Endothelial cell of umbilical vein (primary cell): ENCODE data around the gene CLEC4M. TPM values are rescaled to one million over a fixed set of nuclear protein-coding genes. Genes with fewer than 3 reads are reported as not detected.

ENCODE experiments used
- BruUV-seq: library from RNA; stranded (reverse); fragments of 400-500 nt; replicated peaks from 2 replicates; lab custom pipeline; 2021; lab: Mats Ljungman, UMichigan
- CTCF ChIA-PET: fragments of 300-600, 350-600 bp; sonication (Branson Sonifier 250); formaldehyde crosslinking; loops from one replicate; lab custom pipeline; 2021; ENCODE audit warnings: antibody characterized with exemption, inconsistent platforms; lab: Charles Lee
- POLR2A ChIA-PET: fragments of 300-600, 350-600 bp; sonication (Branson Sonifier 250); formaldehyde crosslinking; loops from one replicate; lab custom pipeline; 2021; ENCODE audit warnings: antibody characterized with exemption, inconsistent platforms; lab: Charles Lee
- DNase-seq: peaks from one replicate; pipeline ENCODE4 v3.0.0-alpha.2; 2011; ENCODE audit warnings: low read depth, low spot score
- FAIRE-seq: peaks from 2 replicates; lab custom pipeline; 2011; peaks lifted over from hg19 to GRCh38; lab: Jason Lieb, UNC
- H2AFZ ChIP-seq: 2 replicates; pipeline ENCODE4 v1.6.0; 2012; ENCODE audit warnings: low read depth, low read length, control low read depth, inconsistent platforms
- H3K27ac ChIP-seq: 2 replicates; pipeline ENCODE4 v1.5.1; 2011; ENCODE audit warnings: low read depth, mild to moderate bottlenecking, control low read depth, low read length, moderate library complexity; ENCODE audit not compliant: insufficient read depth
- H3K27me3 ChIP-seq, 2 experiments: 2 replicates each; pipeline versions ENCODE4 v1.6.0 to v1.6.1; 2011; ENCODE audit warnings: low read length in 2 of 2, mixed read lengths in 1 of 2; ENCODE audit not compliant: control insufficient read depth in 2 of 2, insufficient read depth in 2 of 2
- H3K36me3 ChIP-seq, 2 experiments: 2 replicates in 1 of 2; 3 replicates in 1 of 2; pipeline ENCODE4 v1.5.1; 2011; ENCODE audit warnings: low read length in 2 of 2, mild to moderate bottlenecking in 1 of 2, moderate library complexity in 1 of 2; ENCODE audit not compliant: control insufficient read depth in 2 of 2, insufficient read depth in 2 of 2; ENCODE audit errors: extremely low read depth in 1 of 2
- H3K4me1 ChIP-seq: 3 replicates; pipeline ENCODE4 v1.5.1; 2011; ENCODE audit warnings: mild to moderate bottlenecking, low read length; ENCODE audit not compliant: control insufficient read depth, insufficient read depth; ENCODE audit errors: extremely low read depth
- H3K4me2 ChIP-seq: 2 replicates; pipeline ENCODE4 v1.6.1; 2011; ENCODE audit warnings: low read length, control low read depth, mixed read lengths; ENCODE audit not compliant: insufficient read depth
- H3K4me3 ChIP-seq, 3 experiments: fragments of 200-600 bp in 1 of 3; sonication (generic), shearing (Covaris generic) in 1 of 3; replicated peaks in 1 of 3; 2 replicates each; pipeline ENCODE4 v1.5.1; 2011 to 2016; ENCODE audit warnings: control low read depth in 3 of 3, low read length in 3 of 3, mild to moderate bottlenecking in 2 of 3, inconsistent platforms in 1 of 3, low read depth in 1 of 3, moderate library complexity in 1 of 3; ENCODE audit not compliant: insufficient read depth in 1 of 3
- H3K79me2 ChIP-seq: 2 replicates; pipeline ENCODE4 v1.6.0; 2012; ENCODE audit warnings: low read length, inconsistent platforms; ENCODE audit not compliant: control insufficient read depth, insufficient read depth
- H3K9ac ChIP-seq: replicated peaks from 2 replicates; pipeline ENCODE3; 2011; ENCODE audit warnings: low read length, control low read depth; ENCODE audit not compliant: insufficient read depth; ENCODE audit errors: extremely low read depth
- H3K9me1 ChIP-seq: replicated peaks from 3 replicates; pipeline ENCODE4 v1.6.0; 2011; ENCODE audit warnings: mild to moderate bottlenecking, low read length; ENCODE audit not compliant: control insufficient read depth, insufficient read depth; ENCODE audit errors: extremely low read depth
- H3K9me3 ChIP-seq: replicated peaks from 2 replicates; pipeline ENCODE4 v1.5.1; 2012; ENCODE audit warnings: low read length, inconsistent platforms; ENCODE audit not compliant: control insufficient read depth, insufficient read depth
- H4K20me1 ChIP-seq: replicated peaks from 2 replicates; pipeline ENCODE3; 2011; ENCODE audit warnings: mild to moderate bottlenecking, low read length; ENCODE audit not compliant: control insufficient read depth, insufficient read depth; ENCODE audit errors: extremely low read depth
- EZH2 ChIP-seq: IDR thresholded peaks from 2 replicates; pipeline ENCODE4 v1.6.1; 2012; ENCODE audit warnings: borderline replicate concordance, low read depth, mild to moderate bottlenecking, moderate library complexity, low read length, inconsistent platforms; ENCODE audit not compliant: severe bottlenecking
- FOS ChIP-seq: IDR thresholded peaks from 2 replicates; pipeline ENCODE4 v1.6.1; 2011; ENCODE audit warnings: mild to moderate bottlenecking, low read length, moderate library complexity, borderline replicate concordance; ENCODE audit not compliant: insufficient read depth
- GATA2 ChIP-seq: IDR thresholded peaks from 2 replicates; pipeline ENCODE4 v1.7.0; 2011; ENCODE audit warnings: low read depth, mild to moderate bottlenecking, moderate library complexity, mixed read lengths, low read length; ENCODE audit not compliant: insufficient read length, insufficient read depth
- JUN ChIP-seq: IDR thresholded peaks from 2 replicates; pipeline ENCODE4 v1.6.1; 2011; ENCODE audit warnings: borderline replicate concordance, low read depth; ENCODE audit not compliant: insufficient read length, insufficient read depth
- MYC ChIP-seq: IDR thresholded peaks from one replicate; pipeline ENCODE4 v1.6.1; 2011; ENCODE audit warnings: mild to moderate bottlenecking, low read depth, low read length
- POLR2A ChIP-seq: IDR thresholded peaks from 2 replicates; pipeline ENCODE4 v1.6.1; 2012; ENCODE audit warnings: low read depth, mild to moderate bottlenecking, control low read depth, low read length
- POLR2AphosphoS5 ChIP-seq: IDR thresholded peaks from 2 replicates; pipeline ENCODE4 v1.6.1; 2012; ENCODE audit warnings: low read depth, mild to moderate bottlenecking, control low read depth, low read length, moderate library complexity; ENCODE audit not compliant: insufficient read depth
- dilution Hi-C: fragments of 300-500 bp; cut with MboI; formaldehyde crosslinking; loops from one replicate; pipeline ENCODE4 v1.15.0; 2019; ENCODE audit warnings: low sequenced_read_pairs; ENCODE audit not compliant: extremely low pct_ligation_motif_present
- intact Hi-C: fragments of 100-400 bp; cut with micrococcal nuclease; formaldehyde crosslinking; loops from one replicate; pipeline ENCODE4 v1.10.0; 2022
- polyA plus RNA-seq, 4 experiments: library from polyadenylated mRNA; depleted of rRNA in 3 of 4; stranded (reverse) in 3 of 4; unstranded in 1 of 4; fragments of >200 nt; gene quantifications; 2 replicates each; pipeline versions ENCODE4 v1.2.1 to v1.2.3, GENCODE V29; 2011 to 2012; ENCODE audit warnings: missing spikeins in 1 of 4
- total RNA-seq: library from RNA; stranded (reverse); gene quantifications from 2 replicates; pipeline ENCODE4 v1.2.3, GENCODE V29; 2021
- TF ChIP-seq, protein P1 (sequence below): IDR thresholded peaks from 2 replicates; pipeline ENCODE4 v1.6.1; 2011; ENCODE audit not compliant: insufficient read depth, insufficient read length
- TF ChIP-seq, protein P2 (sequence below), 2 donors: IDR thresholded peaks; 1 replicate in 1 of 2; 2 replicates in 1 of 2; pipeline ENCODE4 v1.5.1; 2011; ENCODE audit warnings: low read length in 2 of 2, mild to moderate bottlenecking in 2 of 2, moderate library complexity in 2 of 2, control low read depth in 1 of 2, inconsistent platforms in 1 of 2, low read depth in 1 of 2; ENCODE audit not compliant: insufficient read depth in 1 of 2; ENCODE audit errors: extremely low read depth in 1 of 2

Gene CLEC4M
- total and polyA plus RNA-seq, 2 donors (not counting 3 experiments of a cell fraction or from before 2014, with no cell fraction given), result 0.46 to 1.0 TPM

DNA sequence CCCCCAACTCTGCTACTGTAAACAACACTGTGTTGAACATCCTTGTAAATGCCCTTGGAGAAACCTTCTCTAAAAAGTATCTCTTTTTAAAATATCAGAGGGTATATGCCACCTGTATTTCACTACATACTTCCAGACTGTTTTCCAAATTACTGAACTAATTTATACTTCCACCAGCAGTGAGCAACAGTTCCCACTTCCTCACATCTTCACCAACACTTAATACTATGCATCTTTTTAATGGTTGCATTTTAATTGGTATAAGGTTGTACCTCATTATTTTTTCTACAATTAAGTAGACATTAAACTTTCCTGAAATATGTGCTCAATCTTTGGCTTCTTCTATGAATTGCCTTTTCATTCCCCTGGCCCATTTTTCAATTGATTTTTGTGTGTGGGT is 21.8 kb downstream of the CLEC4M start:
- no peaks in the 10 kb centered on the region for H4K20me1 ChIP-seq
- intact Hi-C loops (no loop called here), dilution Hi-C loops (no loop called here)
- no peaks in the 10 kb centered on the region for H3K27me3 ChIP-seq
- no peak overlapping the region for H2AFZ ChIP-seq
- TF ChIP-seq, protein P1, sequence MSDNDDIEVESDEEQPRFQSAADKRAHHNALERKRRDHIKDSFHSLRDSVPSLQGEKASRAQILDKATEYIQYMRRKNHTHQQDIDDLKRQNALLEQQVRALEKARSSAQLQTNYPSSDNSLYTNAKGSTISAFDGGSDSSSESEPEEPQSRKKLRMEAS, result no peak
- no peak for TF ChIP-seq JUN
- TF ChIP-seq, protein P2, sequence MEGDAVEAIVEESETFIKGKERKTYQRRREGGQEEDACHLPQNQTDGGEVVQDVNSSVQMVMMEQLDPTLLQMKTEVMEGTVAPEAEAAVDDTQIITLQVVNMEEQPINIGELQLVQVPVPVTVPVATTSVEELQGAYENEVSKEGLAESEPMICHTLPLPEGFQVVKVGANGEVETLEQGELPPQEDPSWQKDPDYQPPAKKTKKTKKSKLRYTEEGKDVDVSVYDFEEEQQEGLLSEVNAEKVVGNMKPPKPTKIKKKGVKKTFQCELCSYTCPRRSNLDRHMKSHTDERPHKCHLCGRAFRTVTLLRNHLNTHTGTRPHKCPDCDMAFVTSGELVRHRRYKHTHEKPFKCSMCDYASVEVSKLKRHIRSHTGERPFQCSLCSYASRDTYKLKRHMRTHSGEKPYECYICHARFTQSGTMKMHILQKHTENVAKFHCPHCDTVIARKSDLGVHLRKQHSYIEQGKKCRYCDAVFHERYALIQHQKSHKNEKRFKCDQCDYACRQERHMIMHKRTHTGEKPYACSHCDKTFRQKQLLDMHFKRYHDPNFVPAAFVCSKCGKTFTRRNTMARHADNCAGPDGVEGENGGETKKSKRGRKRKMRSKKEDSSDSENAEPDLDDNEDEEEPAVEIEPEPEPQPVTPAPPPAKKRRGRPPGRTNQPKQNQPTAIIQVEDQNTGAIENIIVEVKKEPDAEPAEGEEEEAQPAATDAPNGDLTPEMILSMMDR (IDR thresholded peaks at IDR 0.05; ENCODE audit: extremely low read depth in 1 of 2, insufficient read depth in 1 of 2, low read depth in 1 of 2, low read length in 2 of 2), result no peak
- no peak for TF ChIP-seq EZH2
- TF ChIP-seq POLR2AphosphoS5, result no peak
- TF ChIP-seq MYC, result no peak
- no peak for TF ChIP-seq POLR2A
- no peak for TF ChIP-seq GATA2
- TF ChIP-seq FOS, result no peak
- DNase-seq (no peak), FAIRE-seq (no peak)
- no peaks in the 10 kb centered on the region for H3K36me3 ChIP-seq
- no peaks in the 10 kb centered on the region for H3K9me3 ChIP-seq
- no peak overlapping the region for H3K4me3 ChIP-seq
- no peaks in the 10 kb centered on the region for H3K79me2 ChIP-seq
- BruUV-seq, result no TSS peak
- H3K9me1 ChIP-seq, result no peaks in the 10 kb centered on the region
- no peak overlapping the region for H3K27ac ChIP-seq
- no peak overlapping the region for H3K4me2 ChIP-seq
- H3K9ac ChIP-seq, result no peak overlapping the region
- ChIA-PET POLR2A (no interaction called here), CTCF (interaction anchor here (1.2 to 5.2 kb wide), 3 partner anchors 14 to 217 kb away, joined by 3 to 35 read pairs (median 3); no protein-coding TSS in a partner anchor)
- H3K4me1 ChIP-seq, result peaks cover 9% of the 10 kb centered on the region
